HG03457 (cell line): ENCODE data around the gene SLC30A1.
"Not testable (repeated sequence)": the region's sequence is repeated elsewhere in the genome, so short reads cannot be mapped to it uniquely, and the experiment has no call there.

Experiments used
- ATAC-seq: cut with Tn5 transposase; IDR thresholded peaks from one replicate; pipeline ENCODE4 v1.9.1; 2021; ENCODE audit warnings: moderate number of reproducible peaks; ENCODE audit not compliant: unreplicated experiment

The SLC30A1 gene

DNA sequence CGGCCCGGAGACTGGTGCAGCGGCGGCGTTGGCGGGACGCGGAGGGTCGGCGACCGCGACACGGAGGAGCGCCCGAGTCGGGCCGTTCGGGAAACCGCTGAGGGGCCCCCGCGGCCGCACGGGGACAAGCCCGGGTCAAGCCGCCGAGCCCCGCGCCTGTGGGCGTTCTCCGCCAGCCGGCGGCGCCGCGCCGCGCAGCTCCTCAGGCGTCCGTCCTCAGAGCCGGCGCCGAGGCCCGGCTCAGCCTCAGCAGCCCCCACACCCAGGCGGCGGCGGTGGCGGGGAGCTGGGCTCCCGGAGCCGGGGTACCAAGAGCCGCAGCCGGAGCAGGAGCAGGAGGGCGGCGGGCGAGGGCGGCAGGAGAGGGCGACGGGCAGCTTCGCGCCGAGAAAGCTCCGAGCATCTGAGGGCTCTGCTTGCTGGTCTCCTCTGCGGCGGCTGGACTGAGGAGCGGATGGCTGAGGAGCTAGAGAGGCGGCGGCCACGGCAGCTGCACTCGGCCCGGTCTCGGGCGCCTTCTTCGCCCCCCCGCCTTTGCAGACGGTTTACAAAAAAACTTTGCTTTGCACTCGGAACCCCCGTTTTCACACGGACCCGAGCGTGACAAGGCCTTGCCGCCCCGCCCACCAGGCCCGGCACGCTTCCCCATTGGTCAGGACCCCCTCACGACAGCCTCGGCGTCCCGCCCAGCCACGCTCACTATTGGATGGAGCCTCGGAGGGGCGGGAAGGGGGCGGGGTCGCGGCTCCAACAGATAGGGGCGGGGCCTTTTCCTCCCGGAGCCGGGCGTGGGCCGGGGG is at the start of gene SLC30A1:
Gene SLC30A1, minus strand, starts transcription at position 522 of the 800 bp plus-strand sequence. CDS start 549 bp downstream, outside the sequence.
- peak; percentile 83 for ATAC-seq

GRCh38 chr1:211628417-211628816 is 49.5 kb upstream of the SLC30A1 start:
- ATAC-seq: no peak

DNA sequence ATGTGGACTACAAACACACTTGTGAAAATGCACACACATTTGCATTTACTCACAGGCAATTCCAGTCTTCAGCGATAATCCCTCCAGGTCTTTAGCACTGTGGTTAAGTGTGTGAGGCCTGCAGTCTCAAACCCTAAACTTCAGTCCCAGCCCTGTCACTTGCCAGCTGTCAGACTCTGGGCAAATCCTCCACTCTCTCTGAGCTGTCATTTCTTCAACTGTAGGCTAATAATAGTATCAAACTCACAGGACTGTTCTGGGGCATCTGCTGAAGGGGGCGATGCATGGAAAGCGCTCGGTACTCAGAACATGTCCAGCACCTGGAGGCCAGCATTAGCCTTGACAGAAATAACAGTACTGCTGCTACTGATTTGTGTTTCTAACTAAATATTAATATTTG is 48.3 kb upstream of the SLC30A1 start:
- no peak for ATAC-seq

GRCh38 chr1:211625866-211626265 is 46.9 kb upstream of the SLC30A1 start:
- ATAC-seq: not testable (repeated sequence)

DNA sequence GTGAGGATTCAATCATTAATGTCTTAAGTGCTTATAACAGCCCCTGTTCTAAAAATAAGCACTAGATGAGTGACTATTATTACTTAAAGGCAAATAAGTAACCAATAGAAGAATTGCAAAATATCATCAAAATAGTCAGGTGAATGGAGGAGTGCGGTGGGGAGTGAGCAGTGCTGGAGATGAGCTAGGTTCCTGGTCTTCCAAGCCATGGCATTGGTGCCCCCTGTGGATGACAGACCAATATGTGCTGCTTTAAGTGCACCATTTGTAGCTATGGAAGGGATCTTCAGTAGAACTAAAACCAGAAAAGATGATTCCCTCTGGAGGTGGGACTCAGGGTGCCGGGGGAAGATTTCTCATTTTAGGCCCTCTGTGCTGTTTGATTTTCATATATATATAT is 46.1 kb upstream of the SLC30A1 start:
- ATAC-seq: no peak

DNA sequence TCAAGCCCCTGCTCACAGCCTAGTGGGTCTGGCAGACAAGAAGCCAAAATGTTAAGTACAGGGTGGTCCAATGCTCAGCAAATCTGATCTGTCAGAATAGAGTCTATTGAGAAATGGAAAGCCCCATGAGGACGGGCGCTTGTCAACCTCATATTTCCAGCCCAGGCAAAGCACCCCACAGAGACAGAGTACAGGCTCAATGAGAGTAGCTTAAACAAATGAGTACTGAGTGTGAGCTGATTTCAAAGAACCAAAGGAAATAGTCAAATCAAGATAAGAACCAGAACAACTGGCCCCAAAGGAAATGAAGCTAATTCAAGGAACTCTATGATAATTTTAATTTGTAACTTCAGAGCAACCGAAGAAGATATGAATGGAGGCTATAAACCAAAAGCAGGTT is 44.6 kb upstream of the SLC30A1 start:
- ATAC-seq: no peak

DNA sequence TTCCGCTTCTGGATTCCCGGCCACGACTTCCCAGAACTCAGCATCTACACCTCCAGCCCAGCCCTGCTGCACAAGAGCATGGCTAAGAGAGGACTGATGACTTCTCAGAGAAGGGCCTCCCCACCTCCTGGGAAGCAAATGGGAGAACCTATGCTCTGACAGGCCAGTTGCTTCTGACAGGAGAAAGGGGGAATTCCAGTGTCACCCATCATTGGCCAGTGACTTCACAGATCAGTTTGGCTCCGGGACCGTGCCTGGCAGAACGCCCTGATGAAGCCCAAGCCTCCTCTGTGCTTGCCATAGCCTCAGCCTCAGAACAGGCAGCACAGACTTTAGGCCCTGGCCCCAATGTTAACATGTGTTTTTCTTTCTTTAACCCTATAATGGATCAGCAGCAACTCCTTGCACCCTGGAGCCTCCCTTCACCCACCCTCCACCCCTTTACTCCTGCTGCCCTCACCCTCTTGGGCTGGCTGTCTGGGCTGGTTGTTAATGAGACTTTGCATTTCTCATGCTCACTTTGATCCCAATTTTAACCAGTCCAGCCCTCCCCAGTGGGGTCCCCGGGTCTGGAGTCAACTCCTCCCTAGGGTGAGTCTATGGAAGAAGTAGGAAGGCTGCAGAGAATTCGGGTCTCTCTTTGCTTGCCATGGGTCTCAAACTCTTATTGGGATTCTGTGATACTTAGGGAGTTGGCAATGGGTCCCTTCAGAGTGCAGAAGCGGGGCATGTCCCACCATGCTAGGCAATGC is 42.7 kb upstream of the SLC30A1 start:
- ATAC-seq: no peak

GRCh38 chr1:211620097-211620496 is 41.1 kb upstream of the SLC30A1 start:
- ATAC-seq: no peak

- ATAC-seq: no peak
Observed at GRCh38 chr1:211619033-211619996, 40.4 kb upstream of the SLC30A1 start.

DNA sequence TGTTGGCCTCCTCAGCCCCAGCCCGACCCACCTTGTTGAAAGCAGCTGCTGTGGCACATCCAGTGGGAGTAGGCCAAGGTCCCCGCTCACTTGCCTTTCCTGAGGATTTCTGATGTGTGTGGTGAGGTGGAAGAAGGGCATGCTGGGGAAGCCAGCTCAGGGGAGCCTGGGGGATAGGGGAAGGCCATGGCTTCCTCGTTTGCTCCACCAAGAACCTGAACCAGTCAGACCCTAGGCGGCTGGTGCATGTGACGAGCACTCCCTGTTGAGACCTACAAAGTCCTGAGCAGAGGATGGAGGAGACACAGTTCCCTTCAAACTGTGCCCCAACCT is 38.0 kb upstream of the SLC30A1 start:
- ATAC-seq: no peak

GRCh38 chr1:211616231-211616964 is 37.4 kb upstream of the SLC30A1 start:
- no peak for ATAC-seq

DNA sequence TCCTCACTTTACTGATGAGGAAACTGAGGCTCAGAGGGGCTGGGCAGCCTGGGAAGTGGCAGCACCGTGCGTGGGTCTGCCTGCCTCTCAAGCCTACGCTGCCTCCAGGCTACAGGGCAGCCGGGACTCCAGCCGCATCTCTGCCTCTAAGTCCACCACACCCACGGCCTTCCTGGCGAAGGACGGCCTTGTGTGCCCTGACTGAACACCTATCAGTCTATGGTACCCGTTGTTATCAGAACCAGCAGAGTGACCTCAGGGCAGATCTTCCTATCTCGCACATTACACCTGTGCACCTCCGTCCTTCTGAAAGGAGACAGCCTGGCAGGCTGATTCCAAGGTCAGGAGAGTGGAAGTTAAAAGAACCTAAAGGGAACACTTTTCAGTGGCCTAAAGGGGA is 35.7 kb upstream of the SLC30A1 start:
- no peak for ATAC-seq

- ATAC-seq: no peak
Observed at GRCh38 chr1:211613951-211614350, 35.0 kb upstream of the SLC30A1 start.

DNA sequence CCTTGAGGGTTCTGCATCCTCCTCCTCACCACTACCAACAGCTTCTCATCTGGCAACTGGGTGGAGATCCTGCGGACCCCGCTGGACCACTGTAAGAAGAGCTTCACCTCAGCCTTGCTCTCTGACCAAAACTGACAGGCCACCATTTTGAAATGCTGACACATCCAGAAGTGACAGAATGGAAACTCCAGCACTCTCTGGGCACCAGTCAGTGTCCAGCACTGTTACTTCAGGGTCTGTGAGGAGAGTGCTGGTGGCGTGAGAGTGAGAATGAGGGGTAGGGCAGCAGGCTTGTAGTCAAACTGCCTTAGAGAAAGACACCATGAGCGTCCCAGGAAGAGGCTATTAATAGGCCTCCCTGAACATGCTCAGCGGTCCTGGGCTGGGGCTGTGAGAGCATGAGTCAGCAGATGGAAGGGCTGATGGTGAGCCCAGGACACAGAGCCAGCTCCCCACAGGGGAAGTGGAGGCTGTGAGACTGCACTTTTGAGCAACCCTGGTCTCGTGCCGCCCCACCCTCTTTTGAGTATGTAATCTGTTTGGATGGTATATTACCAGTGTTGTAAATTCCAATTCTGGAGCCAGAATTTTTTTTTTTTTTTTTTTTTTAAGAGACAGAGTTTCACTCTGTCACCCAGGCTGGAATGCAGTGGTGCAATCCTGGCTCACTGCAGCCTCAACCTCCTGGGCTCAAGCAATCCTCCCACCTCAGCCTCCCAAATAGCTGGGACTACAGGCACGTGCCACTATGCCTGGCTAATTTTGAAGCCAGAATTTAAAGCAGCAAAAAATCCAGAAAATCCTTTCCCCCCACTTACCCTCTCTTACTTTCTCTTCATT is 34.4 kb upstream of the SLC30A1 start:
- no peak for ATAC-seq

GRCh38 chr1:211612786-211613107 is 33.8 kb upstream of the SLC30A1 start:
- no peak for ATAC-seq

GRCh38 chr1:211611818-211612217 is 32.9 kb upstream of the SLC30A1 start:
- no peak for ATAC-seq

- no peak for ATAC-seq
Observed at GRCh38 chr1:211610779-211611556, 32.0 kb upstream of the SLC30A1 start.

GRCh38 chr1:211609120-211610024 is 30.4 kb upstream of the SLC30A1 start:
- ATAC-seq: no peak
